ENCODE data around the gene PTPRO.

DNA sequence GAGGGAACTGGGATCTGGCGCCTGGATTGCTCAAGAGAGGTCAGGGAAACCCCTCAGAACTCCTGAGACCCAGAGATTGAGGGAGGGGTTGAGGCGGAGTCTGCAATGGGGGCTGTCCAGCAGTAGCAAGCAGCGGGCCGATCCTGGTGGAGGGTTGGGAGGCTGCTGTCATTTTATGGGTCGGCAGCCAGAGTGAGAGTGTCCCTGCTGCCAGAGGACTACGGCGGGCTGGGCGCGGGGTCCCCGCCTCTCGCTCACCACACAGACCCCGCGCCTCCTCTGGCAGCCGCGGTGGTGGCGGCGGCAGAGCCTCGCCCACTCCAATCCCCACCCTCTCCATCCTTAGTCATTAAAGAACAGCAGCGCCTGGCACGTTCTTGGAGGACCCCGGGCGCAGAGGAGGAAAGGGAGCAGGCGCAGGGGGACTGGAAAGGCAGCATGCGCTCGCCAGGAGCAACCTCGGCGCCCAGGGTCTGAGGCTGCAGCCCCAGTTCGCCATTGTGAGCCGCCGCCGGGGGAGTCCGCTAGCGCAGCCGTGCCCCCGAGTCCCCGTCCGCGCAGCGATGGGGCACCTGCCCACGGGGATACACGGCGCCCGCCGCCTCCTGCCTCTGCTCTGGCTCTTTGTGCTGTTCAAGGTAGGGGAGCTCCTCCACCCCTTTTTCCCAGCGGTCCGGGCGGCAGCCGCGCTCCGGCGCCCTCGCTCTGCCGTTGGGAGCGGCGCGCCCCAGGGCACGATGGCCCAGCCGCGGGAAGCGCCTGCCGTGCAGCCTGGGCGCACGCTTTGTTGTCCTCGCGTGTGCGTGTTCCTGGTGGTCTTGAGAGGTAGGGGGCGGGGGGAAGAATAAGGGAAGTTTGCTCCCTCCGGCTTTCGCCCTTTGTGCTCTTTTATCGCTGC lies at the start of gene PTPRO:
- no peak for TF ChIP-seq CTCF (IDR thresholded peaks at IDR 0.05; ENCODE audit: low read depth, low read length, missing input control)
- no peak for TF ChIP-seq SP1 (IDR thresholded peaks at IDR 0.05)
- TF ChIP-seq HNF4A (conservative IDR thresholded peaks at IDR 0.05) = no peak
- TF ChIP-seq TAF1 (conservative IDR thresholded peaks at IDR 0.05) = no peak
- TF ChIP-seq, protein P1, sequence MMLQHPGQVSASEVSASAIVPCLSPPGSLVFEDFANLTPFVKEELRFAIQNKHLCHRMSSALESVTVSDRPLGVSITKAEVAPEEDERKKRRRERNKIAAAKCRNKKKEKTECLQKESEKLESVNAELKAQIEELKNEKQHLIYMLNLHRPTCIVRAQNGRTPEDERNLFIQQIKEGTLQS (IDR thresholded peaks at IDR 0.05) = no peak
- no peak for TF ChIP-seq YY1 (IDR thresholded peaks at IDR 0.05)

Measured in liver (tissue), 3 donors.